Tibial nerve (tissue), 4 donors: ENCODE measurements around the gene PYGM. TPM values are rescaled to one million over a fixed set of nuclear protein-coding genes. Genes with fewer than 3 reads are reported as not detected.

Experiments used
- DNase-seq, 2 donors: peaks; one replicate each; pipeline ENCODE4 v3.0.0-alpha.2; 2019; ENCODE audit warnings: low spot score in 2 of 2
- H3K27ac ChIP-seq, 4 donors: fragments of 200-600 bp; sonication (generic) in 3 of 4; one replicate each; pipeline ENCODE4 v1.5.1; 2017 to 2019; ENCODE audit warnings: mild to moderate bottlenecking in 1 of 4
- H3K27me3 ChIP-seq, 2 donors: fragments of 200-600 bp; sonication (generic) in 1 of 2; one replicate each; pipeline versions ENCODE4 v1.5.1 to v1.6.0; 2017 to 2019
- H3K36me3 ChIP-seq, 3 donors: fragments of 200-600 bp; sonication (generic); one replicate each; pipeline ENCODE4 v1.5.1; 2018 to 2019
- H3K4me1 ChIP-seq, 4 donors: fragments of 200-600 bp; sonication (generic) in 3 of 4; one replicate each; pipeline ENCODE4 v1.5.1; 2017 to 2019
- H3K4me3 ChIP-seq, 4 donors: fragments of 200-600 bp; sonication (generic) in 3 of 4; one replicate each; pipeline ENCODE4 v1.5.1; 2017 to 2019; ENCODE audit warnings: mild to moderate bottlenecking in 1 of 4, moderate library complexity in 1 of 4
- H3K9me3 ChIP-seq, 4 donors: fragments of 200-600 bp; sonication (generic) in 3 of 4; one replicate each; pipeline ENCODE4 v1.5.1; 2017 to 2019
- CTCF ChIP-seq, 5 experiments: fragments of 200-600 bp in 3 of 5; fragments of 450-650 bp in 2 of 5; sonication (generic) in 3 of 5; IDR thresholded peaks; one replicate each; pipeline ENCODE4 v1.5.1; 2016 to 2019; ENCODE audit warnings: antibody characterized with exemption in 5 of 5, mild to moderate bottlenecking in 3 of 5, moderate library complexity in 2 of 5
- EP300 ChIP-seq, 2 donors: sonication (generic); formaldehyde crosslinking; IDR thresholded peaks; one replicate each; pipeline ENCODE4 v1.6.1; 2017; ENCODE audit warnings: antibody characterized with exemption in 2 of 2, mild to moderate bottlenecking in 1 of 2
- POLR2A ChIP-seq, 2 donors: fragments of 450-650 bp; IDR thresholded peaks; one replicate each; pipeline ENCODE4 v1.6.1; 2017; ENCODE audit warnings: antibody characterized with exemption in 2 of 2, mild to moderate bottlenecking in 2 of 2, moderate library complexity in 2 of 2
- WGBS, 2 donors: methylation state at CpG; one replicate each; pipeline ENCODE4 v1.1.5; 2018; 5-methylcytosine and 5-hydroxymethylcytosine counted together
- total RNA-seq, 4 donors: library from RNA; depleted of rRNA; stranded (reverse); fragments of >200 nt; gene quantifications; one replicate each; pipeline ENCODE4 v1.1.0, GENCODE V29; 2016

The PYGM gene
- total RNA-seq, 4 donors from 2014 or later: 2.1 to 18.6 (median 9.9) TPM

GRCh38 chr11:64717268-64717578 lies 42.6 kb downstream of the PYGM start:
- Histone ChIP-seq H3K27ac (no peak overlapping the region), H3K36me3 (no peaks in the 10 kb centered on the region), H3K4me1 (peaks cover 0 to 16% (median 2%) of the 10 kb centered on the region in 4 donors), H3K4me3 (no peak overlapping the region), H3K9me3 (no peaks in the 10 kb centered on the region), H3K27me3 (peaks cover 0 to 92% of the 10 kb centered on the region in 2 donors)
- DNase-seq: no peak
- WGBS, 2 donors: 60 to 70% methylated on average over 4 of the region's 4 CpGs
- TF ChIP-seq POLR2A (IDR thresholded peaks at IDR 0.05) (no peak), CTCF (IDR thresholded peaks at IDR 0.05) (no peak), EP300 (IDR thresholded peaks at IDR 0.05) (no peak)

DNA sequence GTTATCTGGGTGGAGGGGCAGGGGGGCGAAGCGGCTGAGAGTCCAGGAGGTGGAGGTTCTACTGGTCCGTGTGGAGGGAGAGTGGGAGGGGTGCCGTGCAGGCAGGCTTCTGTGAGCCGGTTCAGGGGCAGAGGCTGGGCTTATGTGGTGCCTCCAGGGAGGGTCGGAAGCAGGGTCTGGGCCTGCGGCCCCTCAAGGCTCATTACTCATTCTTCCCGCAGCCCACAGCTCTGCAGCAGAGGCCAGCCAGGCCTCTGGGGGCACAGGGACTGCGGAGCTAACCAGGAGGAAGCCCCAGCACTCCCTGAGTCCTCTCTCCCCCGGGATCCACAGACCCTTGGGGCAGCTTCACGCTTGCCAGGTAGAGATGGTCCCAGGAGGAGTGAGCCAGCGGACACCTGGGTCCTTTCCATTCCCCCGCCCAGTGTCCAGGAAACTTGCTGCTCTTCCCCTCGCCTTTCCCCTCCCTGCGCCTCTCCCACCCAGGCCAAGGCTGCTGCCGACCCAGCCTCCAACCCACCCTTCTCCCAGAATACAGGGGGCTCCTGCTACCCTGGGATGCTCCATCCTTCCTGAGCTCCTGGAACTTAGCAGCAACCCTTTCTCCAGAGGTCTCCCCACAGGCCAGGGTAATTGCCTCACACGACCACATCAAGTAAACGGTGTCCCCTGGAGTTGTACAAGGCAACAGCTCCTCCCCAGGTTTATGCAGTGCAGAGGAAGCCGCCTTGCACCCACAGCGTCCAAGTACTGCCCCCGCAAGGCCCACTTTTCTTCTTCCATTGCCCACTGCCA lies 43.1 kb downstream of the PYGM start:
- H3K4me1 ChIP-seq: peaks cover 0 to 22% (median 2%) of the 10 kb centered on the region in 4 donors
- WGBS, 2 donors: 42% methylated on average over 19 to 21 of the region's 21 CpGs
- H3K27me3 ChIP-seq: peaks cover 0 to 92% of the 10 kb centered on the region in 2 donors
- H3K27ac ChIP-seq: no peak overlapping the region
- H3K36me3 ChIP-seq: no peaks in the 10 kb centered on the region
- no peak for DNase-seq
- no peaks in the 10 kb centered on the region for H3K9me3 ChIP-seq
- H3K4me3 ChIP-seq: no peak overlapping the region
- TF ChIP-seq CTCF (IDR thresholded peaks at IDR 0.05) (no peak), POLR2A (IDR thresholded peaks at IDR 0.05) (no peak), EP300 (IDR thresholded peaks at IDR 0.05) (no peak)

GRCh38 chr11:64715756-64716472 lies 43.9 kb downstream of the PYGM start:
- DNase-seq: no peak
- no peaks in the 10 kb centered on the region for H3K36me3 ChIP-seq
- no peak overlapping the region for H3K27ac ChIP-seq
- peaks cover 0 to 28% (median 2%) of the 10 kb centered on the region in 4 donors for H3K4me1 ChIP-seq
- H3K4me3 ChIP-seq: no peak overlapping the region
- H3K9me3 ChIP-seq: no peaks in the 10 kb centered on the region
- TF ChIP-seq EP300 (IDR thresholded peaks at IDR 0.05) (no peak), POLR2A (IDR thresholded peaks at IDR 0.05) (no peak), CTCF (IDR thresholded peaks at IDR 0.05) (no peak)
- H3K27me3 ChIP-seq: peaks cover 0 to 92% of the 10 kb centered on the region in 2 donors
- WGBS, 2 donors: 41 to 43% methylated on average over 13 of the region's 13 CpGs

DNA sequence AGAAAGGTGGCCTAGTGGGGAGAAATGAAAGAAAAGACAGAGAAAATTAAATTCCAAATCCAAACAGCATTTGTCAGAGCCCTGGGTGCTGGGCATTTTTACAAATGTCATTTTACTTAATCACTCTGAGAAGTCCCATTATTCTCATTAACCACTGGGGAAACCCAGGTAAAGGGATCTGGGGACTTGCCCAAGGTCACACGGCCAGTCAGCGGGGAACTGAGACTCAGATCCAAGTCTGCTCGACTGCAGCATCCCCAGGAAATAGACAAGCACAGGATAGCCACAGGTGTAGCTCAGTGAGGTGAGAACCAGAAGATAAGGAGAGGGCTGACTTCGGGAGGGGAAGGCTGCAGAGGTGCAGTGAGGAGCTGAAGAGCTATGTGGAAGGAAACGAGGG lies 44.7 kb downstream of the PYGM start:
- Histone ChIP-seq H3K4me1 (peaks cover 0 to 28% (median 2%) of the 10 kb centered on the region in 4 donors), H3K27me3 (peaks cover 0 to 92% of the 10 kb centered on the region in 2 donors), H3K36me3 (no peaks in the 10 kb centered on the region), H3K4me3 (no peak overlapping the region), H3K27ac (no peak overlapping the region), H3K9me3 (no peaks in the 10 kb centered on the region)
- 46 to 68% methylated on average over 5 of the region's 5 CpGs for WGBS, 2 donors
- TF ChIP-seq EP300 (IDR thresholded peaks at IDR 0.05): no peak
- no peak for TF ChIP-seq CTCF (IDR thresholded peaks at IDR 0.05)
- no peak for TF ChIP-seq POLR2A (IDR thresholded peaks at IDR 0.05)
- no peak for DNase-seq

GRCh38 chr11:64714666-64715065 lies 45.1 kb downstream of the PYGM start:
- TF ChIP-seq POLR2A (IDR thresholded peaks at IDR 0.05) (no peak), CTCF (IDR thresholded peaks at IDR 0.05) (no peak), EP300 (IDR thresholded peaks at IDR 0.05) (no peak)
- H3K36me3 ChIP-seq: no peaks in the 10 kb centered on the region
- no peak overlapping the region for H3K4me3 ChIP-seq
- H3K9me3 ChIP-seq: no peaks in the 10 kb centered on the region
- H3K27me3 ChIP-seq: peaks cover 0 to 92% of the 10 kb centered on the region in 2 donors
- no peak for DNase-seq
- H3K4me1 ChIP-seq: peaks cover 0 to 28% (median 2%) of the 10 kb centered on the region in 4 donors
- WGBS, 2 donors: 47 to 52% methylated on average over 5 of the region's 5 CpGs
- H3K27ac ChIP-seq: no peak overlapping the region
